ENCODE measurements around the gene MB21D2.

DNA sequence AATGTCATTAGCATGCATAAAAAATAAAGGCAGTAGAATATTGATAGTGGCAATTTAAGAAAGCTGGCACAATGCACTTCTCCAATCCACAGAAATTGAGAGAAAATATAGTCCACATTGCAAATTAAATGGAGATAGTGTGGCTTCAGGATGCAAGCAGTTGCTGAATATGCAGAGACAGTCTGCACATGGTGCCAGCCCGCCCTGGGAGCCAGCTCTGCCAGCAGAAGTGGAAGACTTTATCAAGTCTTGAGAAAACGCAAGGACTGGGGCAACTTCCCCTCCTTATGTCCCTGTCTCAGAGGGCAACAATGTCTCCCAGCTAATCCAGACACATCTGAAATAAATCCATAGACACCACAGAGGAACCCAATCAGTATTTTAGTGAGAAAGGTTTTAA lies 57.2 kb downstream of the MB21D2 start:
- TF ChIP-seq, protein P1, sequence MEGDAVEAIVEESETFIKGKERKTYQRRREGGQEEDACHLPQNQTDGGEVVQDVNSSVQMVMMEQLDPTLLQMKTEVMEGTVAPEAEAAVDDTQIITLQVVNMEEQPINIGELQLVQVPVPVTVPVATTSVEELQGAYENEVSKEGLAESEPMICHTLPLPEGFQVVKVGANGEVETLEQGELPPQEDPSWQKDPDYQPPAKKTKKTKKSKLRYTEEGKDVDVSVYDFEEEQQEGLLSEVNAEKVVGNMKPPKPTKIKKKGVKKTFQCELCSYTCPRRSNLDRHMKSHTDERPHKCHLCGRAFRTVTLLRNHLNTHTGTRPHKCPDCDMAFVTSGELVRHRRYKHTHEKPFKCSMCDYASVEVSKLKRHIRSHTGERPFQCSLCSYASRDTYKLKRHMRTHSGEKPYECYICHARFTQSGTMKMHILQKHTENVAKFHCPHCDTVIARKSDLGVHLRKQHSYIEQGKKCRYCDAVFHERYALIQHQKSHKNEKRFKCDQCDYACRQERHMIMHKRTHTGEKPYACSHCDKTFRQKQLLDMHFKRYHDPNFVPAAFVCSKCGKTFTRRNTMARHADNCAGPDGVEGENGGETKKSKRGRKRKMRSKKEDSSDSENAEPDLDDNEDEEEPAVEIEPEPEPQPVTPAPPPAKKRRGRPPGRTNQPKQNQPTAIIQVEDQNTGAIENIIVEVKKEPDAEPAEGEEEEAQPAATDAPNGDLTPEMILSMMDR (conservative IDR thresholded peaks at IDR 0.05; ENCODE audit: low read length) = no peak
- TF ChIP-seq EZH2phosphoT487 (IDR thresholded peaks at IDR 0.05; ENCODE audit: borderline replicate concordance, low read depth, low read length) = no peak

Data from OCI-LY7 (cell line).